DOHH2 (cell line): ENCODE measurements around the gene ACSS2.

ENCODE experiments used
- EZH2phosphoT487 ChIP-seq: fragments of 200-600 bp; sonication (generic); IDR thresholded peaks from 2 replicates; pipeline ENCODE4 v1.6.1; 2017; ENCODE audit warnings: borderline replicate concordance, mild to moderate bottlenecking, antibody characterized with exemption, low read length, moderate library complexity, mixed read lengths
- TF ChIP-seq, protein P1 (sequence below): fragments of 200-600 bp; sonication (generic); IDR thresholded peaks from one replicate; pipeline ENCODE4 v1.5.1; 2014; ENCODE audit warnings: antibody characterized with exemption, mild to moderate bottlenecking, low read depth, low read length; ENCODE audit not compliant: poor library complexity, severe bottlenecking

DNA sequence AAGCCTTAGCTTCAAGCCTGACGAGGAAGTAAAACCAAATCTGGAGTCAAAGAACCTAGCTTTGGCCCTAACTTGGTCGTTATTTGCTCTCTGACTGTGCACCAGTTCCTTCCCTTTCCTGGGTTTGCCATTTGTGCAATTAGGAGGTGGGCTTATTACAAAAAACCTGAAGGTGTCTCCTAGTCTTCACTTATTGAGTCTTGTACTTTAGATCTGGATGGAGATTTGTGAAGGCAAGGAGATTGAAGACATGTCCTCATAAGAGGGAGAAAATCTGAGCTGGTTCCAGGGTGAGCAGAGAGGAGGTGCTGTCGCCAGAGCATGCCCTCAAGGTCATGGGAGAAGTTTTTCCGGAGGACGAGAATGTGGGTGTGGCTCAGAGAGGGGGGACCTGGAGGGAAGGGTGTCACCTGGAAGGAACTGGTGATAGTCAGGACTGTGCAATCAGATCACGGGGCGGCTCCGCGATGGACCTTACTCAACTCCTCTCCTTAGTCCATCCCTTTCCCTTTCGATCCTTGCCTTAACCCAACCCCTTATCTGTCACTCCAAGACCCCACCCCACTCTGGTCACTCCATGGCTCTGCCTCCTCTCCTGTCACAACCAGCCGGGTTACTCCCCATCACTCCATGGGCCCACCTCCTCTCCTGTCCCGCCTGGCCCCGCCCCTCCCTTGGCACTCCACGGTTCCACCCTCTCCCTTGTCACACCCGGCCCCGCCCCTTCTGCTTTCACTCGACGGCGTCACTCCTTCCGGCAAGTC is 588 bp upstream of the ACSS2 start:
- no peak for TF ChIP-seq EZH2phosphoT487
- TF ChIP-seq, protein P1, sequence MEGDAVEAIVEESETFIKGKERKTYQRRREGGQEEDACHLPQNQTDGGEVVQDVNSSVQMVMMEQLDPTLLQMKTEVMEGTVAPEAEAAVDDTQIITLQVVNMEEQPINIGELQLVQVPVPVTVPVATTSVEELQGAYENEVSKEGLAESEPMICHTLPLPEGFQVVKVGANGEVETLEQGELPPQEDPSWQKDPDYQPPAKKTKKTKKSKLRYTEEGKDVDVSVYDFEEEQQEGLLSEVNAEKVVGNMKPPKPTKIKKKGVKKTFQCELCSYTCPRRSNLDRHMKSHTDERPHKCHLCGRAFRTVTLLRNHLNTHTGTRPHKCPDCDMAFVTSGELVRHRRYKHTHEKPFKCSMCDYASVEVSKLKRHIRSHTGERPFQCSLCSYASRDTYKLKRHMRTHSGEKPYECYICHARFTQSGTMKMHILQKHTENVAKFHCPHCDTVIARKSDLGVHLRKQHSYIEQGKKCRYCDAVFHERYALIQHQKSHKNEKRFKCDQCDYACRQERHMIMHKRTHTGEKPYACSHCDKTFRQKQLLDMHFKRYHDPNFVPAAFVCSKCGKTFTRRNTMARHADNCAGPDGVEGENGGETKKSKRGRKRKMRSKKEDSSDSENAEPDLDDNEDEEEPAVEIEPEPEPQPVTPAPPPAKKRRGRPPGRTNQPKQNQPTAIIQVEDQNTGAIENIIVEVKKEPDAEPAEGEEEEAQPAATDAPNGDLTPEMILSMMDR = peak; percentile 31
